Lower leg skin (tissue), 3 donors: Measurements from ENCODE around the gene FAM177A1.

Source experiments
- CTCF ChIP-seq, 3 donors: fragments of 450-650 bp; IDR thresholded peaks; one replicate each; pipeline ENCODE4 v1.5.1; 2016; ENCODE audit warnings: antibody characterized with exemption in 3 of 3, mild to moderate bottlenecking in 3 of 3, moderate library complexity in 2 of 3
- POLR2A ChIP-seq, 2 donors: fragments of 450-650 bp; IDR thresholded peaks; one replicate each; pipeline ENCODE4 v1.6.1; 2016 to 2017; ENCODE audit warnings: antibody characterized with exemption in 2 of 2, mild to moderate bottlenecking in 1 of 2, moderate library complexity in 1 of 2

- TF ChIP-seq CTCF (IDR thresholded peaks at IDR 0.05) (no peak), POLR2A (IDR thresholded peaks at IDR 0.05) (no peak)
Measured at GRCh38 chr14:35016568-35016967, 29.5 kb upstream of the FAM177A1 start.
